Measurements from ENCODE around the gene HSD11B1. TPM values are rescaled to one million over a fixed set of nuclear protein-coding genes. Genes with fewer than 3 reads are reported as not detected.

HSD11B1 gene
- total RNA-seq, 2 experiments from 2014 or later = 0.33 TPM; not detected in 1

- Mint-ChIP-seq H3K27me3 (peaks cover 45% of the 10 kb centered on the region), H3K36me3 (ENCODE audit: low read depth) (no peaks in the 10 kb centered on the region), H3K4me3 (peak within 1 kb of the TSS; percentile 18), H3K9me3 (no peaks in the 10 kb centered on the region), H3K27ac (peak within 1 kb of the TSS; percentile 1), H3K4me1 (ENCODE audit: low read depth) (peaks cover 44% of the 10 kb centered on the region)
- Histone ChIP-seq H3K9me3 (ENCODE audit: control insufficient read depth in 1 of 2, insufficient read depth in 1 of 2, low read length in 2 of 2) (no peaks in the 10 kb centered on the region), H3K27ac (ENCODE audit: low read depth in 1 of 2, low read length in 2 of 2) (no peak within 1 kb of the TSS), H3K27me3 (ENCODE audit: control insufficient read depth in 1 of 2, insufficient read depth in 2 of 2, low read length in 2 of 2) (peaks cover 0 to 15% of the 10 kb centered on the region in 2 experiments), H3K36me3 (ENCODE audit: insufficient read depth, low read length) (no peaks in the 10 kb centered on the region), H3K4me1 (ENCODE audit: insufficient read depth, low read length) (peaks cover 43% of the 10 kb centered on the region), H3K4me3 (ENCODE audit: low read length) (peak within 1 kb of the TSS; percentile 60)
- TF ChIP-seq CTCF (IDR thresholded peaks at IDR 0.05) = no peak
- ChIA-PET POLR2A (interaction anchor here (0.6 to 1.4 kb wide), 4 partner anchors 11 to 100 kb away, joined by 3 read pairs; no protein-coding TSS in a partner anchor), CTCF (no interaction called here)
- intact Hi-C loops (cut with DNase I, micrococcal nuclease) = no loop called here
- DNase-seq = peak in 7 of 14 experiments; percentile 12 to 64 (median 33)
- peak; percentile 49 for ATAC-seq (ENCODE audit: poor library complexity)
Measured at GRCh38 chr1:209674957-209675564, 29.6 kb upstream of the HSD11B1 start, which contains the start of gene G0S2. Gene G0S2 (plus strand): TSS chr1:209675412. CDS start chr1:209675685, 273 bp downstream.

- ATAC-seq (ENCODE audit: poor library complexity) (peak; percentile 16), DNase-seq (peak in 1 of 14 experiments; percentile 23)
- no peak overlapping the region for H3K27ac Mint-ChIP-seq
- H3K9me3 Mint-ChIP-seq = no peaks in the 10 kb centered on the region
- no peak overlapping the region for H3K27ac ChIP-seq (ENCODE audit: low read depth in 1 of 2, low read length in 2 of 2)
- intact Hi-C loops (cut with DNase I, micrococcal nuclease) = no loop called here
- H3K4me3 Mint-ChIP-seq = peak overlapping the region; percentile 18
- ChIA-PET POLR2A (interaction anchor here (0.6 to 1.4 kb wide), 4 partner anchors 10 to 99 kb away, joined by 3 read pairs; no protein-coding TSS in a partner anchor), CTCF (no interaction called here)
- H3K4me1 Mint-ChIP-seq (ENCODE audit: low read depth) = peaks cover 44% of the 10 kb centered on the region
- H3K27me3 ChIP-seq (ENCODE audit: control insufficient read depth in 1 of 2, insufficient read depth in 2 of 2, low read length in 2 of 2) = peaks cover 0 to 15% of the 10 kb centered on the region in 2 experiments
- H3K9me3 ChIP-seq (ENCODE audit: control insufficient read depth in 1 of 2, insufficient read depth in 1 of 2, low read length in 2 of 2) = no peaks in the 10 kb centered on the region
- no peaks in the 10 kb centered on the region for H3K36me3 ChIP-seq (ENCODE audit: insufficient read depth, low read length)
- H3K4me1 ChIP-seq (ENCODE audit: insufficient read depth, low read length) = peaks cover 40% of the 10 kb centered on the region
- no peak for TF ChIP-seq CTCF (IDR thresholded peaks at IDR 0.05)
- H3K27me3 Mint-ChIP-seq = peaks cover 45% of the 10 kb centered on the region
- H3K36me3 Mint-ChIP-seq (ENCODE audit: low read depth) = no peaks in the 10 kb centered on the region
- H3K4me3 ChIP-seq (ENCODE audit: low read length) = peak overlapping the region; percentile 60
Measured at GRCh38 chr1:209675565-209676154, 29.0 kb upstream of the HSD11B1 start.

DNA sequence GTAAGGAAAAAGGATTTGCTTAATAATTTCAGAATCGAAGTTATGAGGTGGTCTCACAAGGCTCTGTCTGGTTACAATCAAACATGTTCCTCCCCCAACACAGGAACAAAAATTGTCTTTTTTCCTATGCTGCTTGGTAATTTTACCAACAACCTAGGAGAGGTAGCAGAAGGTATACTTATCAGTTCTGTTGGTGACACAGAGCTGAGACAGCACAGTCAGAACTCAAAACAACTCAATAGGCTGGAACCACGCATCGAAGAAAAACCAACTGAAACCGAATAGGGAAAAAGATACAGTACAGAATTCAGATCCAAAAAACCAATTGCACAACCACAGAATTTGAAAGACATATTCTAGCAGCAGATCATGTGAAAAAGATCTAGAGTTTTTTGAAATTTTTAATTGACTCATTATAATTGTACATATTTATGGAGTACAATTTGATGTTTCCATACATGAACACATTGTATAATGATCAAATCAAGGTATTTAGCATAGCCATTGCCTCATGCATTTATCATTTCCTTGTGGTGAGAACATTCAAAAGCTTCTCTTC is 25.6 kb upstream of the HSD11B1 start:
- Mint-ChIP-seq H3K36me3 (ENCODE audit: low read depth) (no peaks in the 10 kb centered on the region), H3K4me1 (ENCODE audit: low read depth) (peaks cover 32% of the 10 kb centered on the region), H3K27me3 (peaks cover 39% of the 10 kb centered on the region), H3K27ac (no peak overlapping the region), H3K9me3 (no peaks in the 10 kb centered on the region), H3K4me3 (no peak overlapping the region)
- POLR2A ChIA-PET = interaction anchor here (0.6 kb wide), 1 partner anchor 8 kb away, joined by 3 read pairs; no protein-coding TSS in a partner anchor
- DNase-seq = no peak
- ATAC-seq (ENCODE audit: poor library complexity) = no peak
- Histone ChIP-seq H3K4me3 (ENCODE audit: low read length) (no peak overlapping the region), H3K27ac (ENCODE audit: low read depth in 1 of 2, low read length in 2 of 2) (no peak overlapping the region), H3K27me3 (ENCODE audit: control insufficient read depth in 1 of 2, insufficient read depth in 2 of 2, low read length in 2 of 2) (peaks cover 0 to 15% of the 10 kb centered on the region in 2 experiments), H3K4me1 (ENCODE audit: insufficient read depth, low read length) (peaks cover 20% of the 10 kb centered on the region), H3K36me3 (ENCODE audit: insufficient read depth, low read length) (no peaks in the 10 kb centered on the region), H3K9me3 (ENCODE audit: control insufficient read depth in 1 of 2, insufficient read depth in 1 of 2, low read length in 2 of 2) (no peaks in the 10 kb centered on the region)
- intact Hi-C loops (cut with DNase I, micrococcal nuclease) = no loop called here
- CTCF ChIA-PET = no interaction called here
- no peak for TF ChIP-seq CTCF (IDR thresholded peaks at IDR 0.05)

All from CD4-positive, alpha-beta T cell (primary cell).